ENCODE data around the gene TMPRSS7. TPM values are rescaled to one million over a fixed set of nuclear protein-coding genes. Genes with fewer than 3 reads are reported as not detected.

The TMPRSS7 gene
- total RNA-seq, 1 experiment from 2014 or later, result not detected

- Mint-ChIP-seq H3K4me1 (peaks cover 36% of the 10 kb centered on the region), H3K36me3 (no peaks in the 10 kb centered on the region), H3K4me3 (no peak overlapping the region), H3K27me3 (ENCODE audit: low read depth) (peaks cover 2% of the 10 kb centered on the region), H3K27ac (no peak overlapping the region), H3K9me3 (no peaks in the 10 kb centered on the region)
- ChIA-PET POLR2A (interaction anchor here (0.7 kb wide), 1 partner anchor 451 kb away, joined by 3 read pairs; no protein-coding TSS in a partner anchor), CTCF (interaction anchor here (0.7 to 3.2 kb wide), 6 partner anchors 10 to 85 kb away, joined by 3 to 13 read pairs (median 5); no protein-coding TSS in a partner anchor)
- TF ChIP-seq RORB (CRISPR knock-in tag; IDR thresholded peaks at IDR 0.05), result no peak
- TF ChIP-seq ZSCAN18 (CRISPR knock-in tag; IDR thresholded peaks at IDR 0.05), result no peak
- no peak for TF ChIP-seq USF2 (CRISPR knock-in tag; IDR thresholded peaks at IDR 0.05)
- no peak for TF ChIP-seq ZNF512 (CRISPR knock-in tag; IDR thresholded peaks at IDR 0.05; ENCODE audit: borderline replicate concordance)
- TF ChIP-seq MLX (CRISPR knock-in tag; IDR thresholded peaks at IDR 0.05), result no peak
- TF ChIP-seq IRF2 (CRISPR knock-in tag; IDR thresholded peaks at IDR 0.05; ENCODE audit: borderline replicate concordance, low read depth), result no peak
- no peak for TF ChIP-seq MXD4 (CRISPR knock-in tag; IDR thresholded peaks at IDR 0.05; ENCODE audit: borderline replicate concordance)
- TF ChIP-seq AR (CRISPR knock-in tag; IDR thresholded peaks at IDR 0.05), result no peak
- TF ChIP-seq ATF3 (CRISPR knock-in tag; conservative IDR thresholded peaks at IDR 0.05), result no peak
- no peak for TF ChIP-seq CDX4 (CRISPR knock-in tag; IDR thresholded peaks at IDR 0.05; ENCODE audit: borderline replicate concordance)
- TF ChIP-seq FOXK1 (CRISPR knock-in tag; IDR thresholded peaks at IDR 0.05), result no peak
- TF ChIP-seq CREM (CRISPR knock-in tag; IDR thresholded peaks at IDR 0.05), result no peak
- no peak for TF ChIP-seq E2F4 (CRISPR knock-in tag; IDR thresholded peaks at IDR 0.05; ENCODE audit: borderline replicate concordance, low read depth)
- no peak for TF ChIP-seq SP1 (CRISPR knock-in tag; conservative IDR thresholded peaks at IDR 0.05)
- no peak for TF ChIP-seq JUN (CRISPR knock-in tag; IDR thresholded peaks at IDR 0.05)
- no peak for TF ChIP-seq MYBL2 (CRISPR knock-in tag; IDR thresholded peaks at IDR 0.05)
- TF ChIP-seq ZBTB43 (CRISPR knock-in tag; IDR thresholded peaks at IDR 0.05), result no peak
- no peak for TF ChIP-seq ETV6 (CRISPR knock-in tag; IDR thresholded peaks at IDR 0.05)
- no peak for TF ChIP-seq GTF2I (CRISPR knock-in tag; conservative IDR thresholded peaks at IDR 0.05)
- no peak for TF ChIP-seq ZNF423 (CRISPR knock-in tag; IDR thresholded peaks at IDR 0.05)
- DNase-seq (ENCODE audit: low spot score) (no peak), ATAC-seq (no peak)
These were observed 18.7 kb downstream of the TMPRSS7 start for GRCh38 chr3:112053229-112053628.
